Astrocyte (in vitro differentiated cells and primary cell): ENCODE results near the gene AHSA1.

Source experiments
- CTCF ChIP-seq: IDR thresholded peaks from 2 replicates; pipeline ENCODE4 v1.5.1; 2011; ENCODE audit warnings: low read depth, mild to moderate bottlenecking, inconsistent platforms, low read length, moderate library complexity; ENCODE audit not compliant: insufficient read depth
- EZH2 ChIP-seq: IDR thresholded peaks from 2 replicates; pipeline ENCODE4 v1.6.1; 2012; ENCODE audit warnings: mild to moderate bottlenecking, low read length, inconsistent platforms; ENCODE audit not compliant: insufficient read depth

GRCh38 chr14:77489041-77489440 lies 31.1 kb downstream of the AHSA1 start:
- TF ChIP-seq CTCF (no peak), EZH2 (no peak)
